SK-N-SH (cell line): ENCODE data around the gene FH. TPM values are rescaled to one million over a fixed set of nuclear protein-coding genes. Genes with fewer than 3 reads are reported as not detected.

Source experiments
- CTCF ChIA-PET: fragments of 300-600, 350-600 bp; formaldehyde crosslinking; extraction: SDS; loops from one replicate; lab custom pipeline; 2021; lab: Yijun Ruan, JAX
- POLR2A ChIA-PET: fragments of 350-600 bp; sonication (Branson Sonifier 250); formaldehyde crosslinking; extraction: SDS; loops from one replicate; lab custom pipeline; 2020; ENCODE audit warnings: antibody characterized with exemption, inconsistent platforms; lab: Yijun Ruan, JAX
- DNase-seq: peaks from one replicate; pipeline ENCODE4 v3.0.0; 2012
- H2AFZ ChIP-seq: fragments of 200-600 bp; sonication (generic); 2 replicates; pipeline ENCODE4 v1.8.1; 2016; ENCODE audit warnings: antibody characterized with exemption, mild to moderate bottlenecking, low read depth
- H3F3A ChIP-seq: fragments of 200-600 bp; sonication (generic); replicated peaks from 2 replicates; pipeline ENCODE3; 2016; ENCODE audit warnings: antibody characterized with exemption, mild to moderate bottlenecking; ENCODE audit not compliant: insufficient read depth
- H3K27ac ChIP-seq, 2 experiments: fragments of 200-500 bp in 1 of 2; fragments of 200-600 bp in 1 of 2; sonication (Bioruptor generic) in 1 of 2; sonication (generic), shearing (Covaris generic) in 1 of 2; 2 replicates each; pipeline versions ENCODE4 v1.5.1 to v1.6.1; 2014 to 2016; ENCODE audit warnings: low read depth in 2 of 2, inconsistent platforms in 1 of 2, low read length in 1 of 2, mild to moderate bottlenecking in 1 of 2, mixed read lengths in 1 of 2
- H3K27me3 ChIP-seq: fragments of 200-600 bp; sonication (generic), shearing (Covaris generic); 2 replicates; pipeline ENCODE4 v1.6.1; 2016; ENCODE audit warnings: mixed run types; ENCODE audit not compliant: insufficient read depth
- H3K36me3 ChIP-seq, 2 experiments: fragments of 200-500 bp in 1 of 2; fragments of 200-600 bp in 1 of 2; sonication (Bioruptor generic) in 1 of 2; sonication (generic) in 1 of 2; replicated peaks in 1 of 2; 2 replicates each; pipeline versions ENCODE3 to v1.5.1; 2014 to 2016; ENCODE audit warnings: low read length in 1 of 2, mild to moderate bottlenecking in 1 of 2; ENCODE audit not compliant: insufficient read depth in 2 of 2, control insufficient read depth in 1 of 2
- H3K4me1 ChIP-seq, 2 experiments: fragments of 200-500 bp in 1 of 2; fragments of 200-600 bp in 1 of 2; sonication (Bioruptor generic) in 1 of 2; sonication (generic), shearing (Covaris generic) in 1 of 2; 2 replicates each; pipeline versions ENCODE4 v1.5.1 to v1.6.1; 2014 to 2016; ENCODE audit warnings: low read depth in 1 of 2, low read length in 1 of 2, mixed run types in 1 of 2; ENCODE audit not compliant: insufficient read depth in 2 of 2, control insufficient read depth in 1 of 2
- H3K4me2 ChIP-seq: fragments of 200-600 bp; sonication (generic), shearing (Covaris generic); 2 replicates; pipeline ENCODE4 v1.6.1; 2017; ENCODE audit warnings: mixed run types
- H3K4me3 ChIP-seq, 2 experiments: fragments of 200-500 bp in 1 of 2; fragments of 200-600 bp in 1 of 2; sonication (Bioruptor generic) in 1 of 2; sonication (generic), shearing (Covaris generic) in 1 of 2; 2 replicates each; pipeline versions ENCODE4 v1.5.1 to v1.8.1; 2014 to 2016; ENCODE audit warnings: low read depth in 2 of 2, inconsistent platforms in 1 of 2, low read length in 1 of 2, mild to moderate bottlenecking in 1 of 2, mixed read lengths in 1 of 2, moderate library complexity in 1 of 2
- H3K79me2 ChIP-seq: fragments of 200-600 bp; sonication (generic); 2 replicates; pipeline ENCODE4 v1.8.1; 2017; ENCODE audit warnings: mild to moderate bottlenecking; ENCODE audit not compliant: insufficient read depth
- H3K9ac ChIP-seq: fragments of 200-600 bp; sonication (generic); 2 replicates; pipeline ENCODE4 v1.6.1; 2017; ENCODE audit warnings: mixed run types
- H3K9me2 ChIP-seq: fragments of 200-600 bp; sonication (generic); 2 replicates; pipeline ENCODE4 v1.6.1; 2017; ENCODE audit warnings: mixed run types
- H3K9me3 ChIP-seq: fragments of 200-600 bp; sonication (generic); 2 replicates; pipeline ENCODE4 v1.6.1; 2017; ENCODE audit warnings: mixed run types, mild to moderate bottlenecking, moderate library complexity
- H4K20me1 ChIP-seq: fragments of 200-600 bp; sonication (generic); 2 replicates; pipeline ENCODE4 v1.6.1; 2017; ENCODE audit warnings: mild to moderate bottlenecking, mixed run types; ENCODE audit not compliant: insufficient read depth
- CHD2 ChIP-seq: fragments of 150-350 bp; IDR thresholded peaks from 2 replicates; pipeline ENCODE4 v1.6.1; 2018; ENCODE audit warnings: low read length; ENCODE audit not compliant: partially characterized antibody
- CTCF ChIP-seq: fragments of 200-600 bp; sonication (generic); IDR thresholded peaks from 2 replicates; pipeline ENCODE4 v1.6.1; 2017; ENCODE audit warnings: antibody characterized with exemption, mild to moderate bottlenecking, moderate library complexity
- ELF1 ChIP-seq: IDR thresholded peaks from 2 replicates; pipeline ENCODE4 v1.4.0; 2012
- EP300 ChIP-seq, 2 experiments: IDR thresholded peaks; 2 replicates each; pipeline versions ENCODE4 v1.4.0 to v1.6.1; 2012; ENCODE audit warnings: borderline replicate concordance in 1 of 2, low read depth in 1 of 2, low read length in 1 of 2
- EZH2phosphoT487 ChIP-seq: fragments of 200-600 bp; sonication (generic); IDR thresholded peaks from 2 replicates; pipeline ENCODE4 v1.6.1; 2017; ENCODE audit warnings: low read depth, mixed run types, mild to moderate bottlenecking, antibody characterized with exemption, moderate library complexity, borderline replicate concordance
- FOSL2 ChIP-seq: IDR thresholded peaks from 2 replicates; pipeline ENCODE4 v1.4.0; 2012; ENCODE audit warnings: low read depth, mild to moderate bottlenecking, moderate library complexity, borderline replicate concordance
- FOXJ3 ChIP-seq: sonication (generic); formaldehyde crosslinking; IDR thresholded peaks from 2 replicates; pipeline ENCODE4 v1.5.1; 2020; ENCODE audit warnings: mild to moderate bottlenecking, missing genetic modification reagents
- FOXM1 ChIP-seq: IDR thresholded peaks from 2 replicates; pipeline ENCODE4 v1.4.0; 2012; ENCODE audit warnings: low read depth, mild to moderate bottlenecking
- JUND ChIP-seq: IDR thresholded peaks from 2 replicates; pipeline ENCODE4 v1.4.0; 2012
- MAX ChIP-seq: IDR thresholded peaks from 2 replicates; pipeline ENCODE4 v1.4.0; 2012; ENCODE audit warnings: low read depth
- MEF2A ChIP-seq: IDR thresholded peaks from 2 replicates; pipeline ENCODE4 v1.4.0; 2012; ENCODE audit warnings: low read depth, borderline replicate concordance
- MXI1 ChIP-seq: IDR thresholded peaks from 2 replicates; pipeline ENCODE4 v1.6.1; 2012; ENCODE audit warnings: mild to moderate bottlenecking, low read depth, low read length, improper control_type of control experiment
- NFIC ChIP-seq: IDR thresholded peaks from 2 replicates; pipeline ENCODE4 v1.4.0; 2012; ENCODE audit warnings: borderline replicate concordance
- PBX3 ChIP-seq: IDR thresholded peaks from 2 replicates; pipeline ENCODE4; 2012
- POLR2AphosphoS5 ChIP-seq: IDR thresholded peaks from 2 replicates; pipeline ENCODE4 v1.6.1; 2012; ENCODE audit warnings: low read depth, low read length
- RAD21 ChIP-seq: IDR thresholded peaks from 2 replicates; pipeline ENCODE4 v1.6.1; 2012; ENCODE audit warnings: mild to moderate bottlenecking, low read length
- RCOR1 ChIP-seq: fragments of 150-350 bp; IDR thresholded peaks from 2 replicates; pipeline ENCODE4 v1.6.1; 2017; ENCODE audit warnings: antibody characterized with exemption, low read length
- RFX5 ChIP-seq: IDR thresholded peaks from 2 replicates; pipeline ENCODE4 v1.6.1; 2012; ENCODE audit warnings: mild to moderate bottlenecking, improper control_type of control experiment, low read length
- RXRA ChIP-seq: IDR thresholded peaks from 2 replicates; pipeline ENCODE4 v1.4.0; 2012; ENCODE audit warnings: low read depth, mild to moderate bottlenecking, borderline replicate concordance
- SMC3 ChIP-seq: IDR thresholded peaks from 2 replicates; pipeline ENCODE4 v1.6.1; 2012; ENCODE audit warnings: low read depth, low read length, improper control_type of control experiment
- TCF12 ChIP-seq: IDR thresholded peaks from 2 replicates; pipeline ENCODE4 v1.4.0; 2012
- TEAD4 ChIP-seq: IDR thresholded peaks from 2 replicates; pipeline ENCODE4 v1.4.0; 2012; ENCODE audit warnings: mild to moderate bottlenecking, borderline replicate concordance; ENCODE audit not compliant: insufficient read depth
- USF1 ChIP-seq: IDR thresholded peaks from 2 replicates; pipeline ENCODE4 v1.4.0; 2012; ENCODE audit warnings: low read depth, borderline replicate concordance
- YY1 ChIP-seq: IDR thresholded peaks from 2 replicates; pipeline ENCODE4 v1.4.0; 2012; ENCODE audit warnings: low read depth, mild to moderate bottlenecking
- ZBTB33 ChIP-seq: IDR thresholded peaks from 2 replicates; pipeline ENCODE4 v1.4.0; 2012; ENCODE audit warnings: low read depth, borderline replicate concordance
- WGBS: methylation state at CpG from one replicate; pipeline ENCODE4 v1.1.6; 2017; ENCODE audit warnings: low lambda C conversion rate; 5-methylcytosine and 5-hydroxymethylcytosine counted together
- polyA plus RNA-seq, 3 experiments: library from polyadenylated mRNA; depleted of rRNA; stranded (reverse); fragments of >200 nt; gene quantifications; 2 replicates each; pipeline ENCODE4 v1.2.3, GENCODE V29; 2012

FH gene
- polyA plus RNA-seq, 1 of the 3 experiments (the other 2 are of a cell fraction), result 48.1 TPM

- ChIA-PET CTCF (interaction anchor here (0.6 to 1.5 kb wide), 10 partner anchors 9 to 644 kb away, joined by 3 to 7 read pairs (median 3); no protein-coding TSS in a partner anchor), POLR2A (no interaction called here)
- peak; percentile 17 for DNase-seq
- Histone ChIP-seq H4K20me1 (no peaks in the 10 kb centered on the region), H2AFZ (peak overlapping the region; percentile 59), H3K4me2 (peak overlapping the region; percentile 50), H3K9ac (no peak overlapping the region), H3K9me2 (no peaks in the 10 kb centered on the region), H3K4me3 (peak overlapping the region; percentile 28 to 30; a peak in 2 of 4 replicates), H3K4me1 (no peaks in the 10 kb centered on the region; a peak in 1 of 4 replicates), H3K27me3 (no peaks in the 10 kb centered on the region), H3K36me3 (no peaks in the 10 kb centered on the region), H3K79me2 (no peaks in the 10 kb centered on the region), H3F3A (no peaks in the 10 kb centered on the region), H3K9me3 (no peaks in the 10 kb centered on the region), H3K27ac (no peak overlapping the region)
- WGBS, result 28% methylated on average over 11 of the region's 11 CpGs
- TF ChIP-seq RAD21, result peak; percentile 80
- no peak for TF ChIP-seq EP300 (IDR thresholded peaks at IDR 0.05; ENCODE audit: borderline replicate concordance in 1 of 2, low read depth in 1 of 2, low read length in 1 of 2)
- TF ChIP-seq RXRA, result no peak
- TF ChIP-seq FOXM1, result no peak
- TF ChIP-seq EZH2phosphoT487, result no peak
- TF ChIP-seq TEAD4, result no peak
- no peak for TF ChIP-seq MAX
- 0 out of 2 replicates have a peak, but pooled peaks have one; percentile 6 for TF ChIP-seq PBX3
- no peak for TF ChIP-seq NFIC
- no peak for TF ChIP-seq USF1
- peak; percentile 51 for TF ChIP-seq SMC3
- no peak for TF ChIP-seq ZBTB33
- TF ChIP-seq RFX5, result no peak
- TF ChIP-seq POLR2AphosphoS5, result no peak
- no peak for TF ChIP-seq TCF12
- TF ChIP-seq CHD2, result no peak
- TF ChIP-seq MEF2A, result no peak; the same call in 1 of the 2 replicates
- no peak for TF ChIP-seq MXI1
- peak; percentile 36; the same call in 1 of the 2 replicates for TF ChIP-seq ELF1
- TF ChIP-seq RCOR1, result no peak
- TF ChIP-seq FOSL2, result no peak
- TF ChIP-seq CTCF, result peak; percentile 81
- TF ChIP-seq JUND, result no peak
- no peak for TF ChIP-seq FOXJ3 (CRISPR knock-in tag)
- TF ChIP-seq YY1, result no peak
These were observed 11.9 kb upstream of the FH start for GRCh38 chr1:241531195-241532161.
